Keratinocyte (primary cell): ENCODE measurements around the gene ACBD4. TPM values are rescaled to one million over a fixed set of nuclear protein-coding genes. Genes with fewer than 3 reads are reported as not detected.

Experiments
- DNase-seq: peaks from one replicate; pipeline ENCODE4 v3.0.0-alpha.2; 2011; ENCODE audit warnings: low read depth, missing footprints, low spot score
- FAIRE-seq: peaks from 2 replicates; lab custom pipeline; 2011; peaks lifted over from hg19 to GRCh38; lab: Jason Lieb, UNC
- H2AFZ ChIP-seq: 2 replicates; pipeline ENCODE4 v1.6.0; 2012; ENCODE audit warnings: low read length, control low read depth, inconsistent platforms; ENCODE audit not compliant: control insufficient read depth
- H3K27ac ChIP-seq: 2 replicates; pipeline ENCODE4 v1.5.1; 2011; ENCODE audit warnings: low read length; ENCODE audit not compliant: control insufficient read depth, insufficient read depth
- H3K27me3 ChIP-seq: 3 replicates; pipeline ENCODE4 v1.6.0; 2011; ENCODE audit warnings: low read length; ENCODE audit not compliant: control insufficient read depth, insufficient read depth; ENCODE audit errors: extremely low read depth
- H3K36me3 ChIP-seq, 2 experiments: 2 replicates in 1 of 2; 3 replicates in 1 of 2; pipeline ENCODE4 v1.5.1; 2011; ENCODE audit warnings: low read length in 2 of 2, mild to moderate bottlenecking in 1 of 2; ENCODE audit not compliant: control insufficient read depth in 2 of 2, insufficient read depth in 2 of 2; ENCODE audit errors: extremely low read depth in 1 of 2
- H3K4me1 ChIP-seq: 3 replicates; pipeline ENCODE4 v1.5.1; 2011; ENCODE audit warnings: low read length; ENCODE audit not compliant: control insufficient read depth, insufficient read depth; ENCODE audit errors: extremely low read depth
- H3K4me2 ChIP-seq: 3 replicates; pipeline ENCODE4 v1.6.0; 2011; ENCODE audit warnings: low read depth, low read length; ENCODE audit not compliant: control insufficient read depth, insufficient read depth; ENCODE audit errors: extremely low read depth
- H3K4me3 ChIP-seq, 3 experiments: fragments of 200-600 bp in 1 of 3; sonication (generic) in 1 of 3; 2 replicates in 2 of 3; 3 replicates in 1 of 3; pipeline ENCODE4 v1.5.1; 2011 to 2016; ENCODE audit warnings: low read length in 3 of 3, mild to moderate bottlenecking in 3 of 3, control low read depth in 2 of 3, inconsistent platforms in 1 of 3, low read depth in 1 of 3, mixed read lengths in 1 of 3, mixed run types in 1 of 3, moderate library complexity in 1 of 3; ENCODE audit not compliant: control insufficient read depth in 2 of 3, insufficient read depth in 2 of 3; ENCODE audit errors: extremely low read depth in 1 of 3
- H3K79me2 ChIP-seq: 2 replicates; pipeline ENCODE4 v1.6.0; 2012; ENCODE audit warnings: low read length; ENCODE audit not compliant: control insufficient read depth, insufficient read depth
- H3K9ac ChIP-seq: 3 replicates; pipeline ENCODE4 v1.6.0; 2011; ENCODE audit warnings: low read length; ENCODE audit not compliant: control insufficient read depth, insufficient read depth; ENCODE audit errors: extremely low read depth
- H3K9me1 ChIP-seq: 3 replicates; pipeline ENCODE4 v1.6.0; 2011; ENCODE audit warnings: low read length; ENCODE audit not compliant: control insufficient read depth, insufficient read depth; ENCODE audit errors: extremely low read depth
- H3K9me3 ChIP-seq: 2 replicates; pipeline ENCODE4 v1.5.1; 2012; ENCODE audit warnings: low read depth, low read length; ENCODE audit not compliant: control insufficient read depth
- H4K20me1 ChIP-seq: 3 replicates; pipeline ENCODE4 v1.6.0; 2011; ENCODE audit warnings: low read length; ENCODE audit not compliant: control insufficient read depth, insufficient read depth; ENCODE audit errors: extremely low read depth
- CTCF ChIP-seq, 3 experiments: IDR thresholded peaks in 1 of 3; conservative IDR thresholded peaks in 1 of 3; optimal IDR thresholded peaks in 1 of 3; 2 replicates in 2 of 3; 3 replicates in 1 of 3; pipeline versions ENCODE3 to v1.5.1; 2011; ENCODE audit warnings: low read length in 3 of 3, mild to moderate bottlenecking in 3 of 3, moderate library complexity in 2 of 3, control low read depth in 1 of 3, inconsistent platforms in 1 of 3; ENCODE audit not compliant: insufficient read depth in 2 of 3; ENCODE audit errors: extremely low read depth in 1 of 3
- EZH2 ChIP-seq: IDR thresholded peaks from one replicate; pipeline ENCODE4 v1.6.1; 2012; ENCODE audit warnings: inconsistent platforms, mild to moderate bottlenecking, low read length, moderate library complexity
- dilution Hi-C: fragments of 300-500 bp; cut with MboI; formaldehyde crosslinking; loops from one replicate; pipeline ENCODE4 v1.7.0; 2020; ENCODE audit warnings: low sequenced_read_pairs; ENCODE audit not compliant: extremely low pct_ligation_motif_present
- polyA plus RNA-seq, 5 experiments: library from polyadenylated mRNA; depleted of rRNA in 3 of 5; stranded (reverse) in 3 of 5; stranded (forward) in 1 of 5; unstranded in 1 of 5; fragments of >200 nt; gene quantifications; 1 replicate in 1 of 5; 2 replicates in 3 of 5; 3 replicates in 1 of 5; pipeline versions ENCODE4 v1.2.1 to v1.2.3, GENCODE V29; 2011 to 2012; ENCODE audit warnings: missing spikeins in 2 of 5, low read depth in 1 of 5, low replicate concordance in 1 of 5

ACBD4 gene
- polyA plus RNA-seq, 1 donor (not counting 4 experiments of a cell fraction or from before 2014, with no cell fraction given), result 2.6 TPM

GRCh38 chr17:45155029-45155428 lies 19.5 kb downstream of the ACBD4 start:
- peaks cover 0 to 4% of the 10 kb centered on the region in 2 experiments for H3K36me3 ChIP-seq
- no peak for DNase-seq
- no peak for TF ChIP-seq CTCF (optimal IDR thresholded peaks at IDR 0.05 in 1 of 3, IDR thresholded peaks at IDR 0.05 in 1 of 3, conservative IDR thresholded peaks at IDR 0.05 in 1 of 3; ENCODE audit: extremely low read depth in 1 of 3, insufficient read depth in 2 of 3, low read length in 3 of 3)
- TF ChIP-seq EZH2, result no peak
- peaks cover 6% of the 10 kb centered on the region for H4K20me1 ChIP-seq
- H3K9me1 ChIP-seq, result no peaks in the 10 kb centered on the region
- no peaks in the 10 kb centered on the region for H3K9me3 ChIP-seq
- peaks cover 34% of the 10 kb centered on the region for H3K79me2 ChIP-seq
- no peak overlapping the region for H3K9ac ChIP-seq
- H3K27me3 ChIP-seq, result no peaks in the 10 kb centered on the region
- FAIRE-seq, result no peak
- H3K4me2 ChIP-seq, result no peak overlapping the region
- dilution Hi-C loops, result no loop called here
- H2AFZ ChIP-seq, result no peak overlapping the region
- H3K4me1 ChIP-seq, result peaks cover 16% of the 10 kb centered on the region
- no peak overlapping the region for H3K4me3 ChIP-seq
- H3K27ac ChIP-seq, result no peak overlapping the region

GRCh38 chr17:45155483-45155882 lies 20.0 kb downstream of the ACBD4 start:
- dilution Hi-C loops, result no loop called here
- no peak for DNase-seq
- Histone ChIP-seq H3K4me1 (peaks cover 17% of the 10 kb centered on the region), H3K9me3 (no peaks in the 10 kb centered on the region), H3K9me1 (no peaks in the 10 kb centered on the region), H3K79me2 (peaks cover 34% of the 10 kb centered on the region), H3K36me3 (peaks cover 0 to 4% of the 10 kb centered on the region in 2 experiments), H3K4me3 (no peak overlapping the region), H3K9ac (no peak overlapping the region), H2AFZ (no peak overlapping the region), H3K4me2 (no peak overlapping the region), H3K27ac (no peak overlapping the region), H4K20me1 (peaks cover 6% of the 10 kb centered on the region), H3K27me3 (no peaks in the 10 kb centered on the region)
- no peak for FAIRE-seq
- no peak for TF ChIP-seq CTCF (optimal IDR thresholded peaks at IDR 0.05 in 1 of 3, IDR thresholded peaks at IDR 0.05 in 1 of 3, conservative IDR thresholded peaks at IDR 0.05 in 1 of 3; ENCODE audit: extremely low read depth in 1 of 3, insufficient read depth in 2 of 3, low read length in 3 of 3)
- no peak for TF ChIP-seq EZH2
